Trophoblast cell (in vitro differentiated cells and primary cell): Measurements from ENCODE around the gene TSSC4.
A peak's percentile ranks its signal among the peaks of the same experiment; 100 is the strongest.

ENCODE experiments used
- DNase-seq, 2 donors: peaks; one replicate each; pipeline ENCODE4 v3.0.0-alpha.2; 2016
- H2AFZ ChIP-seq: 2 replicates; pipeline ENCODE4 v1.6.1; 2013; ENCODE audit warnings: low read length, moderate library complexity, mild to moderate bottlenecking; ENCODE audit not compliant: insufficient read depth, poor library complexity
- H2AK5ac ChIP-seq: 2 replicates; pipeline ENCODE4 v1.6.1; 2013; ENCODE audit warnings: mild to moderate bottlenecking, low read length
- H2BK120ac ChIP-seq: 2 replicates; pipeline ENCODE4 v1.6.1; 2013; ENCODE audit warnings: low read length, mild to moderate bottlenecking, moderate library complexity; ENCODE audit not compliant: insufficient read depth, poor library complexity
- H2BK12ac ChIP-seq: 2 replicates; pipeline ENCODE4 v1.6.1; 2013; ENCODE audit warnings: mild to moderate bottlenecking, low read length, moderate library complexity
- H2BK5ac ChIP-seq: 2 replicates; pipeline ENCODE4 v1.6.1; 2013; ENCODE audit warnings: low read length, low read depth, moderate library complexity, mild to moderate bottlenecking; ENCODE audit not compliant: poor library complexity
- H3K14ac ChIP-seq: 2 replicates; pipeline ENCODE4 v1.6.1; 2013; ENCODE audit warnings: mild to moderate bottlenecking, low read length
- H3K18ac ChIP-seq: 2 replicates; pipeline ENCODE4 v1.6.1; 2013; ENCODE audit warnings: mild to moderate bottlenecking, low read length
- H3K23ac ChIP-seq: 2 replicates; pipeline ENCODE4 v1.6.1; 2013; ENCODE audit warnings: low read length
- H3K27ac ChIP-seq: 2 replicates; pipeline ENCODE4 v1.5.1; 2013; ENCODE audit warnings: low read depth, mild to moderate bottlenecking, inconsistent platforms, low read length, moderate library complexity
- H3K27me3 ChIP-seq: 2 replicates; pipeline ENCODE4 v1.6.1; 2013; ENCODE audit warnings: inconsistent platforms, mild to moderate bottlenecking, low read length, moderate library complexity; ENCODE audit not compliant: insufficient read depth
- H3K36me3 ChIP-seq, 2 experiments: 1 replicate in 1 of 2; 2 replicates in 1 of 2; pipeline ENCODE4 v1.6.1; 2013; ENCODE audit warnings: low read length in 2 of 2, mild to moderate bottlenecking in 2 of 2, moderate library complexity in 1 of 2; ENCODE audit not compliant: insufficient read depth in 2 of 2, control insufficient read depth in 1 of 2
- H3K4ac ChIP-seq: 2 replicates; pipeline ENCODE4 v1.6.1; 2013; ENCODE audit warnings: low read depth, mild to moderate bottlenecking, low read length, moderate library complexity
- H3K4me1 ChIP-seq, 2 experiments: 1 replicate in 1 of 2; 2 replicates in 1 of 2; pipeline ENCODE4 v1.6.1; 2013; ENCODE audit warnings: low read length in 2 of 2, mild to moderate bottlenecking in 2 of 2, moderate library complexity in 1 of 2; ENCODE audit not compliant: insufficient read depth in 2 of 2, control insufficient read depth in 1 of 2
- H3K4me2 ChIP-seq: 2 replicates; pipeline ENCODE4 v1.6.1; 2013; ENCODE audit warnings: inconsistent platforms, mild to moderate bottlenecking, low read length, moderate library complexity
- H3K4me3 ChIP-seq: 2 replicates; pipeline ENCODE4 v1.5.1; 2013; ENCODE audit warnings: mild to moderate bottlenecking, low read depth, low read length, inconsistent platforms
- H3K79me1 ChIP-seq: one replicate; pipeline ENCODE4 v1.6.1; 2013; ENCODE audit warnings: low read length
- H3K79me2 ChIP-seq: 2 replicates; pipeline ENCODE4 v1.6.1; 2013; ENCODE audit warnings: low read length, mild to moderate bottlenecking; ENCODE audit not compliant: control insufficient read depth, insufficient read depth, poor library complexity
- H3K9ac ChIP-seq: 2 replicates; pipeline ENCODE4 v1.6.1; 2013; ENCODE audit warnings: mild to moderate bottlenecking, low read length
- H3K9me3 ChIP-seq: 2 replicates; pipeline ENCODE4 v1.6.1; 2013; ENCODE audit warnings: low read depth, mild to moderate bottlenecking, control low read depth, inconsistent platforms, low read length; ENCODE audit not compliant: insufficient read depth
- H4K12ac ChIP-seq: 2 replicates; pipeline ENCODE4 v1.6.1; 2013; ENCODE audit warnings: low read depth, mild to moderate bottlenecking, low read length, moderate library complexity
- H4K8ac ChIP-seq: 2 replicates; pipeline ENCODE4 v1.6.1; 2013; ENCODE audit warnings: low read depth, mild to moderate bottlenecking, low read length, moderate library complexity
- H4K91ac ChIP-seq: one replicate; pipeline ENCODE4 v1.6.1; 2013; ENCODE audit warnings: low read depth, mild to moderate bottlenecking, low read length, moderate library complexity
- WGBS: extraction: QIAGEN DNeasy Blood & Tissue Kit; methylation state at CpG from one replicate; pipeline ENCODE4 v1.1.7; 2013; ENCODE audit warnings: missing lambda C conversion rate; ENCODE audit not compliant: insufficient read length, insufficient coverage; ENCODE audit errors: extremely low coverage; 5-methylcytosine and 5-hydroxymethylcytosine counted together

TSSC4 gene

DNA sequence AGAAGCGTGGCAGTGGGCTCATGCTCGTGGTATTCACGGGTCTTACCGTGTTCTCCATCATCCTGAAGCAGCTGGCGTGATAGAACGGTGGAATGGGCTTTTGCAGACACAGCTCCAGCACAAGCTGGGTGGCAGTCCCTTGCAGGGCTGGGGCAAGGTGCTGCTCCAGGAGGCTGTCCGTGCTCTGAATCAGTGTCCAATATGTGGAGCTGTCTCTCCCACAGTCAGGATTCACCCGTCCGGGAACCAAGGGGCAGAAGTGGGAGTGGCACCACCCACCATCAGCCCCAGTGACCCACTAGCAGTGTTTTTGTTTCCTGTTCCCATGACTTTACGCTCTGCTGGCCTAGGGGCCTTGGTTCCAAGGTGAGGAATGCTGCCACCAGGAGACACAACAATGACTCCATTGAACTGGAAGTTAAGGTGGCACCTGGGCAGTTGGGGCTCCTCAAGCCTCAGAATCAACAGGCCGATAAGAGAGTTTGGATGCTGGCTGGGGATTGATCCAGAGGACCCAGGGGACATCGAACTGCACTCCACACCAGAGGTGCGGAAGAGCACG, 40.4 kb upstream of the TSSC4 start:
- Histone ChIP-seq H2AFZ (no peak overlapping the region), H3K9ac (no peak overlapping the region), H4K91ac (no peak overlapping the region), H3K27me3 (no peaks in the 10 kb centered on the region), H3K14ac (no peak overlapping the region), H4K12ac (no peak overlapping the region), H2AK5ac (no peak overlapping the region), H3K79me1 (no peaks in the 10 kb centered on the region), H3K18ac (no peak overlapping the region), H2BK120ac (no peak overlapping the region), H2BK12ac (no peak overlapping the region), H4K8ac (no peak overlapping the region), H3K4me2 (no peak overlapping the region), H3K36me3 (no peaks in the 10 kb centered on the region), H3K27ac (no peak overlapping the region), H3K9me3 (peaks cover 24% of the 10 kb centered on the region), H2BK5ac (no peak overlapping the region), H3K4me3 (no peak overlapping the region), H3K23ac (no peak overlapping the region), H3K4me1 (no peaks in the 10 kb centered on the region), H3K79me2 (no peaks in the 10 kb centered on the region), H3K4ac (no peak overlapping the region)
- DNase-seq: no peak
- no CpG with 5 or more reads among the region's 14 CpGs for WGBS

DNA sequence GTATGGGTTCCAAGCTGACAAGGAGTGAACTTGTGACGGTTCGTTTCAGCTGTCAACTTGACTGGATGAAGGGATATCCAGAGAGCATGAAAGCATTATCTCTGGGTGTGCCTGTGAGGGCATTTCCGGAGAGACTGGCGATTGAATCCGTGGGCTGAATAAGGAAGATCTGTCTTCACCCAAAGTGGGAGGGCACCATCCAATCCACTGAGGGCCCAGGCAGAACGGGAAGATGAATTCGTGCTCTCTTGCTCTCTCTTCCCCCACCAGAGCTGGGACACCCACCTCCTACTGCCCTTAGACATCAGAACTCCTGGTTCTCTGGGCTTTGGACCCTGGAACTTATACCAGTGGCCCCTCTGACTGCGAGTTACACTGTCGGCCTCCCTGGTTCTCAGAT, 39.0 kb upstream of the TSSC4 start:
- peaks cover 16% of the 10 kb centered on the region for H3K9me3 ChIP-seq
- H3K27ac ChIP-seq: no peak overlapping the region
- no peak for DNase-seq
- no peak overlapping the region for H4K8ac ChIP-seq
- no peaks in the 10 kb centered on the region for H3K79me2 ChIP-seq
- H2AK5ac ChIP-seq: no peak overlapping the region
- H3K4ac ChIP-seq: no peak overlapping the region
- no peak overlapping the region for H3K14ac ChIP-seq
- H3K4me3 ChIP-seq: no peak overlapping the region
- no peaks in the 10 kb centered on the region for H3K4me1 ChIP-seq
- no peak overlapping the region for H2AFZ ChIP-seq
- H2BK12ac ChIP-seq: no peak overlapping the region
- no CpG with 5 or more reads among the region's 9 CpGs for WGBS
- peak overlapping the region; percentile 38 for H3K23ac ChIP-seq
- H2BK120ac ChIP-seq: no peak overlapping the region
- H3K79me1 ChIP-seq: no peaks in the 10 kb centered on the region
- H2BK5ac ChIP-seq: no peak overlapping the region
- no peak overlapping the region for H3K18ac ChIP-seq
- H3K27me3 ChIP-seq: no peaks in the 10 kb centered on the region
- no peak overlapping the region for H4K12ac ChIP-seq
- no peak overlapping the region for H3K4me2 ChIP-seq
- no peaks in the 10 kb centered on the region for H3K36me3 ChIP-seq
- no peak overlapping the region for H3K9ac ChIP-seq
- H4K91ac ChIP-seq: no peak overlapping the region

DNA sequence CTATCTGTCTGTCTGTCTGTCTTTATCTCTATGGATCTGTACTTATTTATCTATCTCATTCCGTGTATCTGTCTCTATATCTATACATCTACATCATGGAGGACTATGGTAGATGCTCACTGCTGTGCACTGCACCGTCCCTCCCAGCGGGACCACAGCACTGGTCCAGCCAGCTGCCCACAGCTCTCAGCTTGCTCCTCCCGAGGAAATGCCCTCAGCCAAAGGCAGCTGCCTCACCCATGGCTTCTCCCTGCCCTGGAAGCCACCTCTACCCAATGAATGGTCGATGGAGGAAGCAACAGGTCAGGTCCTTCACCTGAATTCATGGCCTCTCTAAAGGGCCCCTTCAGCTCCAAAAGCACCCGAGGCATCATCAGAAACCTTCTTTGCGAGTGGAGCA, 38.1 kb upstream of the TSSC4 start:
- no peak overlapping the region for H2BK5ac ChIP-seq
- H2AK5ac ChIP-seq: no peak overlapping the region
- no peaks in the 10 kb centered on the region for H3K79me1 ChIP-seq
- no peak overlapping the region for H3K18ac ChIP-seq
- no peak overlapping the region for H3K4me3 ChIP-seq
- H3K36me3 ChIP-seq: no peaks in the 10 kb centered on the region
- H3K4me2 ChIP-seq: no peak overlapping the region
- no CpG with 5 or more reads among the region's 7 CpGs for WGBS
- H2BK120ac ChIP-seq: no peak overlapping the region
- no peak overlapping the region for H2BK12ac ChIP-seq
- H3K4ac ChIP-seq: no peak overlapping the region
- no peaks in the 10 kb centered on the region for H3K79me2 ChIP-seq
- no peak overlapping the region for H3K27ac ChIP-seq
- no peaks in the 10 kb centered on the region for H3K4me1 ChIP-seq
- H3K9ac ChIP-seq: no peak overlapping the region
- no peak overlapping the region for H2AFZ ChIP-seq
- no peak overlapping the region for H4K91ac ChIP-seq
- H3K14ac ChIP-seq: no peak overlapping the region
- no peak overlapping the region for H3K23ac ChIP-seq
- DNase-seq: no peak
- peaks cover 15% of the 10 kb centered on the region for H3K9me3 ChIP-seq
- H3K27me3 ChIP-seq: no peaks in the 10 kb centered on the region
- H4K8ac ChIP-seq: no peak overlapping the region
- H4K12ac ChIP-seq: no peak overlapping the region

DNA sequence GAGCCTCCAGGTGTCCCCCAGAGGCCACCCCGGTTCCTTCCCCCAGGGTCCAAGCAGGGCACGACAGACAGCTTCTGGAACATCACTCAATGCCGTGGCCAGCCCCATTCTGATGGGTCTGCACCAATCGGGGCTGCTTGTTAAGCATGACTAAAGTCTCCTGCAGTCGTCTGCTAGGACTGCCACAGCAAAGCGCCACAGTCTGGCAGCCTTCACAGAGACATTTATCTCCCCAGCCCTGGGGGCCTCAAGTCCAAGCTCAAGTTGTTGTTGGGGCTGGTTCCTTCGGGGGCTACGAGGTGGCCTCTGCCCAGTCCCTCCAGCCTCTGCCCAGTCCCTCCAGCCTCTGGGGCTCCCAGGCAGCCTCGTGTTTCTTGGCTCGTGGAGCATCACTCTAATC, 37.4 kb upstream of the TSSC4 start:
- no peak overlapping the region for H2AK5ac ChIP-seq
- WGBS: no CpG with 5 or more reads among the region's 10 CpGs
- no peak for DNase-seq
- no peak overlapping the region for H3K4ac ChIP-seq
- H3K79me2 ChIP-seq: no peaks in the 10 kb centered on the region
- H3K9ac ChIP-seq: no peak overlapping the region
- H3K36me3 ChIP-seq: no peaks in the 10 kb centered on the region
- H2BK5ac ChIP-seq: no peak overlapping the region
- H3K27me3 ChIP-seq: no peaks in the 10 kb centered on the region
- no peak overlapping the region for H2BK12ac ChIP-seq
- H3K4me1 ChIP-seq: no peaks in the 10 kb centered on the region
- H2BK120ac ChIP-seq: no peak overlapping the region
- no peak overlapping the region for H3K4me2 ChIP-seq
- H3K27ac ChIP-seq: no peak overlapping the region
- no peak overlapping the region for H4K12ac ChIP-seq
- H3K4me3 ChIP-seq: no peak overlapping the region
- peaks cover 15% of the 10 kb centered on the region for H3K9me3 ChIP-seq
- no peak overlapping the region for H3K14ac ChIP-seq
- H3K18ac ChIP-seq: no peak overlapping the region
- H4K91ac ChIP-seq: no peak overlapping the region
- H3K23ac ChIP-seq: no peak overlapping the region
- H4K8ac ChIP-seq: no peak overlapping the region
- H2AFZ ChIP-seq: no peak overlapping the region
- H3K79me1 ChIP-seq: no peaks in the 10 kb centered on the region
